Suprapubic skin (tissue), 4 donors: ENCODE results near the gene PRKCZ. TPM values are rescaled to one million over a fixed set of nuclear protein-coding genes. Genes with fewer than 3 reads are reported as not detected.

Experiments
- DNase-seq, 2 donors: peaks; one replicate each; pipeline ENCODE4 v3.0.0-alpha.2; 2019; ENCODE audit warnings: low spot score in 2 of 2
- H3K27ac ChIP-seq: fragments of 200-600 bp; sonication (generic); one replicate; pipeline ENCODE4 v1.5.1; 2019
- H3K27me3 ChIP-seq: fragments of 200-600 bp; sonication (generic); one replicate; pipeline ENCODE4 v1.5.1; 2019
- H3K36me3 ChIP-seq: fragments of 200-600 bp; sonication (generic); one replicate; pipeline ENCODE4 v1.5.1; 2019
- H3K4me1 ChIP-seq: fragments of 200-600 bp; sonication (generic); one replicate; pipeline ENCODE4 v1.5.1; 2019
- H3K4me3 ChIP-seq: fragments of 200-600 bp; sonication (generic); one replicate; pipeline ENCODE4 v1.5.1; 2019; ENCODE audit warnings: mild to moderate bottlenecking
- H3K9me3 ChIP-seq: fragments of 200-600 bp; sonication (generic); one replicate; pipeline ENCODE4 v1.5.1; 2019
- CTCF ChIP-seq, 2 donors: fragments of 200-600 bp in 1 of 2; fragments of 450-650 bp in 1 of 2; sonication (generic) in 1 of 2; IDR thresholded peaks; one replicate each; pipeline ENCODE4 v1.5.1; 2016 to 2019; ENCODE audit warnings: antibody characterized with exemption in 2 of 2, mild to moderate bottlenecking in 1 of 2, moderate library complexity in 1 of 2
- EP300 ChIP-seq: sonication (generic); formaldehyde crosslinking; IDR thresholded peaks from one replicate; pipeline ENCODE4 v1.6.1; 2017; ENCODE audit warnings: antibody characterized with exemption
- POLR2A ChIP-seq, 2 donors: fragments of 450-650 bp; IDR thresholded peaks; one replicate each; pipeline ENCODE4 v1.6.1; 2017; ENCODE audit warnings: antibody characterized with exemption in 2 of 2, mild to moderate bottlenecking in 2 of 2, moderate library complexity in 2 of 2
- POLR2AphosphoS5 ChIP-seq, 3 donors: sonication (generic); formaldehyde crosslinking; IDR thresholded peaks; one replicate each; pipeline ENCODE4 v1.6.1; 2017; ENCODE audit warnings: antibody characterized with exemption in 3 of 3
- WGBS: methylation state at CpG from one replicate; pipeline ENCODE4 v1.1.5; 2018; 5-methylcytosine and 5-hydroxymethylcytosine counted together
- total RNA-seq, 4 donors: library from RNA; depleted of rRNA; stranded (reverse); fragments of >200 nt; gene quantifications; one replicate each; pipeline ENCODE4 v1.1.0, GENCODE V29; 2016

The PRKCZ gene
- total RNA-seq, 4 donors from 2014 or later, result 21.7 to 31.5 (median 25.4) TPM

GRCh38 chr1:2080140-2080539 is 29.9 kb downstream of the PRKCZ start:
- Histone ChIP-seq H3K27me3 (peaks cover 14% of the 10 kb centered on the region), H3K4me1 (no peaks in the 10 kb centered on the region), H3K27ac (no peak overlapping the region), H3K9me3 (peaks cover 6% of the 10 kb centered on the region), H3K4me3 (no peak overlapping the region), H3K36me3 (no peaks in the 10 kb centered on the region)
- TF ChIP-seq CTCF (IDR thresholded peaks at IDR 0.05) (no peak), POLR2A (IDR thresholded peaks at IDR 0.05) (no peak), POLR2AphosphoS5 (IDR thresholded peaks at IDR 0.05) (no peak), EP300 (no peak)
- DNase-seq, result no peak
- 91% methylated on average over 16 of the region's 16 CpGs for WGBS

- WGBS, result 94% methylated on average over 20 of the region's 20 CpGs
- Histone ChIP-seq H3K4me3 (no peak overlapping the region), H3K36me3 (no peaks in the 10 kb centered on the region), H3K9me3 (peaks cover 6% of the 10 kb centered on the region), H3K27me3 (peaks cover 8% of the 10 kb centered on the region), H3K27ac (no peak overlapping the region), H3K4me1 (no peaks in the 10 kb centered on the region)
- no peak for DNase-seq
- TF ChIP-seq EP300, result no peak
- TF ChIP-seq POLR2A (IDR thresholded peaks at IDR 0.05), result no peak
Observed at GRCh38 chr1:2080884-2081283, 30.7 kb downstream of the PRKCZ start.

GRCh38 chr1:2081326-2081885 is 31.2 kb downstream of the PRKCZ start:
- H3K4me1 ChIP-seq, result no peaks in the 10 kb centered on the region
- no peaks in the 10 kb centered on the region for H3K36me3 ChIP-seq
- TF ChIP-seq EP300, result no peak
- no peak for TF ChIP-seq POLR2A (IDR thresholded peaks at IDR 0.05)
- H3K27ac ChIP-seq, result no peak overlapping the region
- peaks cover 3% of the 10 kb centered on the region for H3K27me3 ChIP-seq
- peaks cover 6% of the 10 kb centered on the region for H3K9me3 ChIP-seq
- 100% methylated on average over 1 of the region's 20 CpGs for WGBS
- DNase-seq, result no peak
- no peak overlapping the region for H3K4me3 ChIP-seq

- 92% methylated on average over 18 of the region's 22 CpGs for WGBS
- Histone ChIP-seq H3K4me3 (no peak overlapping the region), H3K9me3 (peaks cover 6% of the 10 kb centered on the region), H3K4me1 (no peaks in the 10 kb centered on the region), H3K27ac (no peak overlapping the region), H3K27me3 (peaks cover 7% of the 10 kb centered on the region), H3K36me3 (no peaks in the 10 kb centered on the region)
- DNase-seq, result no peak
- TF ChIP-seq CTCF (IDR thresholded peaks at IDR 0.05) (no peak), POLR2AphosphoS5 (IDR thresholded peaks at IDR 0.05) (no peak), EP300 (no peak), POLR2A (IDR thresholded peaks at IDR 0.05) (no peak)
Observed at GRCh38 chr1:2082064-2082463, 31.9 kb downstream of the PRKCZ start.

GRCh38 chr1:2083666-2084065 is 33.5 kb downstream of the PRKCZ start:
- H3K27ac ChIP-seq, result no peak overlapping the region
- peaks cover 6% of the 10 kb centered on the region for H3K36me3 ChIP-seq
- no peak overlapping the region for H3K4me3 ChIP-seq
- no peak for DNase-seq
- H3K27me3 ChIP-seq, result peaks cover 7% of the 10 kb centered on the region
- H3K9me3 ChIP-seq, result no peaks in the 10 kb centered on the region
- WGBS, result 84% methylated on average over 18 of the region's 18 CpGs
- H3K4me1 ChIP-seq, result no peaks in the 10 kb centered on the region
- no peak for TF ChIP-seq EP300
- TF ChIP-seq CTCF (IDR thresholded peaks at IDR 0.05), result no peak
- TF ChIP-seq POLR2A (IDR thresholded peaks at IDR 0.05), result no peak
- TF ChIP-seq POLR2AphosphoS5 (IDR thresholded peaks at IDR 0.05), result no peak

GRCh38 chr1:2084306-2084705 is 34.1 kb downstream of the PRKCZ start:
- peaks cover 6% of the 10 kb centered on the region for H3K36me3 ChIP-seq
- 95% methylated on average over 8 of the region's 20 CpGs for WGBS
- H3K9me3 ChIP-seq, result no peaks in the 10 kb centered on the region
- no peak for DNase-seq
- TF ChIP-seq CTCF (IDR thresholded peaks at IDR 0.05) (no peak), POLR2AphosphoS5 (IDR thresholded peaks at IDR 0.05) (no peak), EP300 (no peak), POLR2A (IDR thresholded peaks at IDR 0.05) (no peak)
- no peak overlapping the region for H3K27ac ChIP-seq
- no peak overlapping the region for H3K4me3 ChIP-seq
- peaks cover 7% of the 10 kb centered on the region for H3K27me3 ChIP-seq
- no peaks in the 10 kb centered on the region for H3K4me1 ChIP-seq
